Measurements from ENCODE around the gene SAYSD1. TPM values are rescaled to one million over a fixed set of nuclear protein-coding genes. Genes with fewer than 3 reads are reported as not detected.

SAYSD1 gene
- total and polyA plus RNA-seq, 2 experiments from 2014 or later: 8.2 to 10.0 TPM

DNA sequence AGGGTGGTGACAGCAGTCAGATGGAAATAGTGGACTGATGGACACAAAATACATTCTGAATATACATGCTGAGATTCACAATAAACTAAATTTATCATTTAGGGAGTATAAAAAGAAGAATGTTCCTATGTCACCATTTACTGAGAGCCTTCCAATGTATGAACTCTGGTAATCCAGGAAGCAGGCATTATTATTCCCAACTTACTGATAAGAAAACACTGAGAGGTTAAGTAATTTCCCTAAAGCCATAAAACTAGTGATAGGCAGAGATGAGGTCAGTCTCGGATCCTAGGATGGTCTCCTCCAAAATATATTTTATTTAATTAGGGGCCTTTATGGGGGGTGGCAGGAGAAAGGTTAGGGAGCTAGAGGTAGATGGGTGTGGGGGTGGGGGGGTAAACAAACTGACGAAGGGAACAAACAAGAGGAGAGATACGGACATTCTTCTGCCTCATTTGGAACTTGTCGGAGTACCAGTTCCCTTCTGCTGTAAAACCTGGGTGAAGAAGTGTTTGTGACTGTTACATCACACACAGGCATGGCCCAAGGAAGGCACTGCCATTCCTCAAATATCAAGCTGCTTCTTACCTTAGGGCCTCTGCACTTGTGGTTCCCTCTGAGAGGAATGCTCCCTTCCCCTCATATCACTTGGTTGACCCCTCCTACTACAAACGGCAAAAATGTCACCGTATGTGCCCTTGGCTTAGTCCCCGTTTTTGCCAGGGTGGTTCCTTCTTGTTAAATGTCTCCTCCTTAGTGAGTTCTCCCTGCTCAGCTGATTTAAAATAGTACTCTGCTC is 6.7 kb downstream of the SAYSD1 start:
- no peaks in the 10 kb centered on the region; the same call in 1 of the 2 replicates for H3K36me3 ChIP-seq (ENCODE audit: insufficient read depth)
- no peaks in the 10 kb centered on the region for H3K4me1 ChIP-seq (ENCODE audit: insufficient read depth)
- Mint-ChIP-seq H3K27me3 (ENCODE audit: insufficient read depth, low read depth, poor library complexity) (peaks cover 1% of the 10 kb centered on the region), H3K4me1 (peaks cover under 1% of the 10 kb centered on the region; the same call in 2 of the 3 replicates), H3K36me3 (ENCODE audit: low read depth) (peaks cover 3% of the 10 kb centered on the region; the same call in 2 of the 3 replicates), H3K4me3 (no peak overlapping the region), H3K9me3 (no peaks in the 10 kb centered on the region), H3K27ac (no peak overlapping the region)
- no peaks in the 10 kb centered on the region for H3K79me2 ChIP-seq (replicated peaks; ENCODE audit: insufficient read depth)
- no peaks in the 10 kb centered on the region for H3K27me3 ChIP-seq (ENCODE audit: insufficient read depth)
- ATAC-seq: no peak
- H3K27ac ChIP-seq (ENCODE audit: low read depth): no peak overlapping the region
- H3K4me2 ChIP-seq: no peak overlapping the region
- H4K20me1 ChIP-seq (replicated peaks; ENCODE audit: insufficient read depth): no peaks in the 10 kb centered on the region
- H3K9me2 ChIP-seq (ENCODE audit: insufficient read depth): no peaks in the 10 kb centered on the region
- H2AFZ ChIP-seq: no peak overlapping the region
- H3F3A ChIP-seq (replicated peaks; ENCODE audit: low read depth): no peaks in the 10 kb centered on the region
- TF ChIP-seq STAT1 (IDR thresholded peaks at IDR 0.05; ENCODE audit: unreplicated experiment) (no peak), CREB1 (CRISPR knock-in tag; IDR thresholded peaks at IDR 0.05; ENCODE audit: low read depth) (no peak), NANOG (IDR thresholded peaks at IDR 0.05; ENCODE audit: borderline replicate concordance) (no peak), ZNF114 (CRISPR knock-in tag; IDR thresholded peaks at IDR 0.05) (no peak)
- no peak for DNase-seq (ENCODE audit: low spot score)
- H3K4me3 ChIP-seq: no peak overlapping the region

DNA sequence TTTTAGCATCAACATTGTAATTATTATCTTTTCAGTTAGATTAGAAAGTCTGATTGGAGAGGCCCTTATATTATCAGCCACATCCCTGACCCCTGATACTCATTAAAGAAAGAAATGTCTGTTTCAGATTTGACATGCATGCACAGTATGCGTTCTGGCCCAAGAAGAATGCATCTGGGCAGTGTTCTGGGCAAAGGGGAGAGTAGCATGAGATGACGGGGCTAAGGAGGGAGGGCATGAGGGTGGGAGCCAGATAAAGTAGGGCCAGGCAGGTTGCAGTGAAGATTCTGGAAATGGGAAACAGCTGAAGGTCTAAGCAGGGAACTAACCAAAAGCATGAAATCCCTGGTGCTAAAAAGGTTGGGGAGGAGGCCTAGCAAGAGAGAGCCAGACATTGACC is 7.3 kb downstream of the SAYSD1 start:
- H3K9me2 ChIP-seq (ENCODE audit: insufficient read depth): no peaks in the 10 kb centered on the region
- H3K79me2 ChIP-seq (replicated peaks; ENCODE audit: insufficient read depth): no peaks in the 10 kb centered on the region
- no peak overlapping the region for H3K27ac Mint-ChIP-seq
- H3K27me3 ChIP-seq (ENCODE audit: insufficient read depth): no peaks in the 10 kb centered on the region
- no peak overlapping the region for H3K4me3 ChIP-seq
- H3K4me1 Mint-ChIP-seq: no peaks in the 10 kb centered on the region; the same call in 2 of the 3 replicates
- no peaks in the 10 kb centered on the region for H3K4me1 ChIP-seq (ENCODE audit: insufficient read depth)
- H3K27ac ChIP-seq (ENCODE audit: low read depth): no peak overlapping the region
- no peaks in the 10 kb centered on the region for H4K20me1 ChIP-seq (replicated peaks; ENCODE audit: insufficient read depth)
- no peaks in the 10 kb centered on the region for H3F3A ChIP-seq (replicated peaks; ENCODE audit: low read depth)
- peaks cover 1% of the 10 kb centered on the region for H3K27me3 Mint-ChIP-seq (ENCODE audit: insufficient read depth, low read depth, poor library complexity)
- no peak overlapping the region for H2AFZ ChIP-seq
- peaks cover 3% of the 10 kb centered on the region; the same call in 2 of the 3 replicates for H3K36me3 Mint-ChIP-seq (ENCODE audit: low read depth)
- H3K36me3 ChIP-seq (ENCODE audit: insufficient read depth): no peaks in the 10 kb centered on the region; the same call in 1 of the 2 replicates
- H3K9me3 Mint-ChIP-seq: no peaks in the 10 kb centered on the region
- H3K4me3 Mint-ChIP-seq: no peak overlapping the region
- H3K4me2 ChIP-seq: no peak overlapping the region
- no peak for ATAC-seq
- DNase-seq (ENCODE audit: low spot score): no peak
- TF ChIP-seq CTCF (conservative IDR thresholded peaks at IDR 0.05; ENCODE audit: low read depth in 2 of 2) (no peak), ZNF331 (CRISPR knock-in tag; IDR thresholded peaks at IDR 0.05; ENCODE audit: low read depth) (no peak), JUNB (IDR thresholded peaks at IDR 0.05; ENCODE audit: unreplicated experiment) (no peak), EZH2phosphoT487 (IDR thresholded peaks at IDR 0.05; ENCODE audit: unreplicated experiment) (no peak), POLR2AphosphoS5 (IDR thresholded peaks at IDR 0.05; ENCODE audit: low read depth) (no peak)
- TF ChIP-seq, protein P1, sequence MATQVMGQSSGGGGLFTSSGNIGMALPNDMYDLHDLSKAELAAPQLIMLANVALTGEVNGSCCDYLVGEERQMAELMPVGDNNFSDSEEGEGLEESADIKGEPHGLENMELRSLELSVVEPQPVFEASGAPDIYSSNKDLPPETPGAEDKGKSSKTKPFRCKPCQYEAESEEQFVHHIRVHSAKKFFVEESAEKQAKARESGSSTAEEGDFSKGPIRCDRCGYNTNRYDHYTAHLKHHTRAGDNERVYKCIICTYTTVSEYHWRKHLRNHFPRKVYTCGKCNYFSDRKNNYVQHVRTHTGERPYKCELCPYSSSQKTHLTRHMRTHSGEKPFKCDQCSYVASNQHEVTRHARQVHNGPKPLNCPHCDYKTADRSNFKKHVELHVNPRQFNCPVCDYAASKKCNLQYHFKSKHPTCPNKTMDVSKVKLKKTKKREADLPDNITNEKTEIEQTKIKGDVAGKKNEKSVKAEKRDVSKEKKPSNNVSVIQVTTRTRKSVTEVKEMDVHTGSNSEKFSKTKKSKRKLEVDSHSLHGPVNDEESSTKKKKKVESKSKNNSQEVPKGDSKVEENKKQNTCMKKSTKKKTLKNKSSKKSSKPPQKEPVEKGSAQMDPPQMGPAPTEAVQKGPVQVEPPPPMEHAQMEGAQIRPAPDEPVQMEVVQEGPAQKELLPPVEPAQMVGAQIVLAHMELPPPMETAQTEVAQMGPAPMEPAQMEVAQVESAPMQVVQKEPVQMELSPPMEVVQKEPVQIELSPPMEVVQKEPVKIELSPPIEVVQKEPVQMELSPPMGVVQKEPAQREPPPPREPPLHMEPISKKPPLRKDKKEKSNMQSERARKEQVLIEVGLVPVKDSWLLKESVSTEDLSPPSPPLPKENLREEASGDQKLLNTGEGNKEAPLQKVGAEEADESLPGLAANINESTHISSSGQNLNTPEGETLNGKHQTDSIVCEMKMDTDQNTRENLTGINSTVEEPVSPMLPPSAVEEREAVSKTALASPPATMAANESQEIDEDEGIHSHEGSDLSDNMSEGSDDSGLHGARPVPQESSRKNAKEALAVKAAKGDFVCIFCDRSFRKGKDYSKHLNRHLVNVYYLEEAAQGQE (IDR thresholded peaks at IDR 0.05; ENCODE audit: unreplicated experiment): no peak
